ENCODE measurements around the gene POLD1. TPM values are rescaled to one million over a fixed set of nuclear protein-coding genes. Genes with fewer than 3 reads are reported as not detected.
A peak's percentile ranks its signal among the peaks of the same experiment; 100 is the strongest.

Gene POLD1
- total and polyA plus RNA-seq, 2 donors (not counting 3 experiments of a cell fraction or from before 2014, with no cell fraction given): 40.9 to 63.9 TPM

- TF ChIP-seq MYC (IDR thresholded peaks at IDR 0.05; ENCODE audit: low read depth, low read length) (no peak), FOS (IDR thresholded peaks at IDR 0.05; ENCODE audit: borderline replicate concordance, insufficient read depth, low read length) (no peak), POLR2AphosphoS5 (IDR thresholded peaks at IDR 0.05; ENCODE audit: insufficient read depth, low read depth, low read length) (no peak), EZH2 (IDR thresholded peaks at IDR 0.05; ENCODE audit: borderline replicate concordance, low read depth, low read length, severe bottlenecking) (no peak), POLR2A (IDR thresholded peaks at IDR 0.05; ENCODE audit: low read depth, low read length) (no peak), GATA2 (IDR thresholded peaks at IDR 0.05; ENCODE audit: insufficient read depth, insufficient read length, low read depth, low read length) (no peak), JUN (IDR thresholded peaks at IDR 0.05; ENCODE audit: borderline replicate concordance, insufficient read depth, insufficient read length, low read depth) (no peak)
- TF ChIP-seq, protein P1, sequence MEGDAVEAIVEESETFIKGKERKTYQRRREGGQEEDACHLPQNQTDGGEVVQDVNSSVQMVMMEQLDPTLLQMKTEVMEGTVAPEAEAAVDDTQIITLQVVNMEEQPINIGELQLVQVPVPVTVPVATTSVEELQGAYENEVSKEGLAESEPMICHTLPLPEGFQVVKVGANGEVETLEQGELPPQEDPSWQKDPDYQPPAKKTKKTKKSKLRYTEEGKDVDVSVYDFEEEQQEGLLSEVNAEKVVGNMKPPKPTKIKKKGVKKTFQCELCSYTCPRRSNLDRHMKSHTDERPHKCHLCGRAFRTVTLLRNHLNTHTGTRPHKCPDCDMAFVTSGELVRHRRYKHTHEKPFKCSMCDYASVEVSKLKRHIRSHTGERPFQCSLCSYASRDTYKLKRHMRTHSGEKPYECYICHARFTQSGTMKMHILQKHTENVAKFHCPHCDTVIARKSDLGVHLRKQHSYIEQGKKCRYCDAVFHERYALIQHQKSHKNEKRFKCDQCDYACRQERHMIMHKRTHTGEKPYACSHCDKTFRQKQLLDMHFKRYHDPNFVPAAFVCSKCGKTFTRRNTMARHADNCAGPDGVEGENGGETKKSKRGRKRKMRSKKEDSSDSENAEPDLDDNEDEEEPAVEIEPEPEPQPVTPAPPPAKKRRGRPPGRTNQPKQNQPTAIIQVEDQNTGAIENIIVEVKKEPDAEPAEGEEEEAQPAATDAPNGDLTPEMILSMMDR (IDR thresholded peaks at IDR 0.05; ENCODE audit: extremely low read depth in 1 of 2, insufficient read depth in 1 of 2, low read depth in 1 of 2, low read length in 2 of 2): no peak
- TF ChIP-seq, protein P2, sequence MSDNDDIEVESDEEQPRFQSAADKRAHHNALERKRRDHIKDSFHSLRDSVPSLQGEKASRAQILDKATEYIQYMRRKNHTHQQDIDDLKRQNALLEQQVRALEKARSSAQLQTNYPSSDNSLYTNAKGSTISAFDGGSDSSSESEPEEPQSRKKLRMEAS (IDR thresholded peaks at IDR 0.05; ENCODE audit: insufficient read depth, insufficient read length): no peak
- CTCF ChIA-PET: no interaction called here
- Histone ChIP-seq H3K4me2 (ENCODE audit: insufficient read depth, low read length) (peak overlapping the region; percentile 55), H3K4me3 (replicated peaks in 1 of 3; ENCODE audit: insufficient read depth in 1 of 3, low read depth in 1 of 3, low read length in 3 of 3) (peak overlapping the region in 1 of 3 experiments; percentile 39), H3K9me1 (replicated peaks; ENCODE audit: control insufficient read depth, extremely low read depth, insufficient read depth, low read length) (no peaks in the 10 kb centered on the region), H3K9ac (replicated peaks; ENCODE audit: extremely low read depth, insufficient read depth, low read length) (no peak overlapping the region), H3K79me2 (ENCODE audit: control insufficient read depth, insufficient read depth, low read length) (no peaks in the 10 kb centered on the region), H3K9me3 (replicated peaks; ENCODE audit: control insufficient read depth, insufficient read depth, low read length) (no peaks in the 10 kb centered on the region), H3K27ac (ENCODE audit: insufficient read depth, low read depth, low read length) (no peak overlapping the region), H3K4me1 (ENCODE audit: control insufficient read depth, extremely low read depth, insufficient read depth, low read length) (peaks cover 6% of the 10 kb centered on the region), H3K27me3 (ENCODE audit: control insufficient read depth in 2 of 2, insufficient read depth in 2 of 2, low read length in 2 of 2) (peaks cover 4 to 13% of the 10 kb centered on the region in 2 experiments), H4K20me1 (replicated peaks; ENCODE audit: control insufficient read depth, extremely low read depth, insufficient read depth, low read length) (no peaks in the 10 kb centered on the region), H2AFZ (ENCODE audit: low read depth, low read length) (peak overlapping the region; percentile 99), H3K36me3 (ENCODE audit: control insufficient read depth in 2 of 2, extremely low read depth in 1 of 2, insufficient read depth in 2 of 2, low read length in 2 of 2) (no peaks in the 10 kb centered on the region)
- POLR2A ChIA-PET: no interaction called here
- no peak for FAIRE-seq
- BruUV-seq (replicated peaks): no TSS peak
- no peak for DNase-seq (ENCODE audit: low read depth, low spot score)
- intact Hi-C loops (cut with micrococcal nuclease) (loop anchor here (1.0 to 2.0 kb wide), 3 partner anchors 47 to 80 kb away; partner anchors contain the start of genes JOSD2, NR1H2 and POLD1), dilution Hi-C loops (cut with MboI; ENCODE audit: extremely low pct_ligation_motif_present, low sequenced_read_pairs) (no loop called here)
These were observed 46.8 kb downstream of the POLD1 start for GRCh38 chr19:50430888-50431342.
